HEK293 (cell line): Measurements from ENCODE around the gene DVL1.

Source experiments
- CTCF ChIP-seq: fragments of 450-650 bp; formaldehyde crosslinking; IDR thresholded peaks from 2 replicates; pipeline ENCODE4 v1.5.1; 2016; ENCODE audit warnings: missing biosample characterization, missing genetic modification characterization
- ZNF223 ChIP-seq: fragments of 450-650 bp; formaldehyde crosslinking; IDR thresholded peaks from 2 replicates; pipeline ENCODE4 v1.5.1; 2016; ENCODE audit warnings: missing biosample characterization, missing genetic modification characterization
- ZNF37A ChIP-seq: fragments of 450-650 bp; IDR thresholded peaks from 2 replicates; pipeline ENCODE4 v1.5.1; 2018; ENCODE audit warnings: missing biosample characterization, missing genetic modification characterization
- ZNF530 ChIP-seq: fragments of 450-650 bp; formaldehyde crosslinking; IDR thresholded peaks from 2 replicates; pipeline ENCODE4 v1.5.1; 2016; ENCODE audit warnings: low read depth, missing biosample characterization, missing genetic modification characterization
- ZNF701 ChIP-seq: fragments of 450-650 bp; formaldehyde crosslinking; IDR thresholded peaks from 2 replicates; pipeline ENCODE4 v1.5.1; 2016; ENCODE audit warnings: missing biosample characterization, missing genetic modification characterization
- ZSCAN30 ChIP-seq: fragments of 450-650 bp; IDR thresholded peaks from 2 replicates; pipeline ENCODE4 v1.5.1; 2018; ENCODE audit warnings: missing biosample characterization, mild to moderate bottlenecking, missing genetic modification characterization, moderate library complexity

GRCh38 chr1:1292851-1293250, 56.4 kb downstream of the DVL1 start:
- TF ChIP-seq ZNF37A (tag by site-specific recombination) (no peak), CTCF (tag by site-specific recombination) (no peak), ZNF223 (no peak), ZNF530 (no peak), ZSCAN30 (tag by site-specific recombination) (no peak), ZNF701 (tag by site-specific recombination) (no peak)
